ENCODE measurements around the gene EIF3K.

EIF3K gene

DNA sequence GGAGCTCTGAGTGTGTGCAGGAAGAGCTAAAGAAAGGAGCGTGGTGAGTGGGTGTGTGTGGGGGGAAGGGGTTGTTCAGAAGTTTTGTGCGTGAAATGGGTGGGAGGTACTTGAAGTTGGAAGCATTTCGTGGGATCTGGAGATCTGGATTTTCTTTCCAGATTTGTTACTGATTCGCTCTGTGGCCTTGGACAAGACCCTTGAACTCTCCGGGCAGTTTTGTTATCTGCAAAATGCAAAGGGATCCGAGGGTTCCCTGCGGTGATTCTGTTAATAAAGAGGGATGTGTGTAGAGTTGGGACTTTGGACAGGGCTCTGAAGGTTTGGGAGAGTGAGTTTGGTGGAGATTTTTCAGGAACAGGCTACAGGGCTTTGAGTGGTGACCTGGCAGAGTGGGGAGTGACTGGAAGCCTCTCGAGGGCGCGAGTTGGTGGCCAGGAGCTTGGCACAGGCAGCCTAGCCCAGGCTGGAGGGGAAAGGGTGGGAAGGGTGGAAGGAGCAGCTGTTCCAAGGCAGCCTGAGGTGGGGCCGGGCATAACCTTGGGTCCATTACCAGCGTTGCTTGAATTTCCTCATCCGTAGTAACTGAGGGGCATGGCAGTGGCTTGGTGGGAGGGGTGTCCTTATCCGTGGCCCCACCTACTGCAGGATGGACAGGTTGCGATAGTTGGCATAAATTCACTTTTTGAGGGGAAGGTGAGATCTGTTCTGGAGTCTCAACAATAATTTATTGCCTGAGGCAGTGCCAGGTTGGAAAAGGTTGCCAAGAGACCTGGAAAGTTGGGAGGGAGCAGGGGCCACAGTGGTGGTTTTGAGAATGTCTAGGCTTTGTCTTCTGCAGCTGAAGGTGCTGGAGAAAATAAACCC lies 30.6 kb downstream of the EIF3K start:
- no peak for DNase-seq

DNA sequence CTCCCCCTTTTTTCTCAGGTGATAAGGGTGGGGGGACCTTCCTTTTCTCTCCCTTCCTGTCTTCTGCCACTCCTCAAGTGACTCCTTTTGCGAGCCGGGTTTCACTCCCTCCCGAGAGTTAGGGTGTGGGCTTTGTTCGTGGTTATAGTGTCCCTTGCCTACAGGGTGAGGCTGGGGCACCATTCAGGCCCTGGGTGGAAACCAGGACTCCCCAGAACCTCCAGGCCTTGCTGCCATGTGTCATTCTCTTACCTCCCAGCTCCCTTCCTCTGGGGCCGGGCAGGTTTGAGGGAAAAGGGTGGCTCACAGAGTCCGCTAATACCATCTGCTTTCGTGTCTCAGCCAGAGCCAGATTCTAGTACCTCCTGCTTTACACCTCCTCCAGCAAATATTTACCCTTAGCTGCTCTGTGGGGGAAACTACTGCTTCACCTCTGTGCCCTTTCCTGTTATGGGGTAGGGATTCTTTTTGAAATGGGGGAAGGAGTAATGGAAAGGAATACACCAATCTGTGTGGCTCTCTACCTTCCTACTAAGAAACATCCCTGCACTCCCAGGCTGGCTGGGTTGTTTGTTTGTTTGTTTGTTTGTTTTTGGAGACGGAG lies 31.3 kb downstream of the EIF3K start:
- ATAC-seq = no peak
- DNase-seq = no peak

More for the DNA sequence above, 30.6 kb downstream of the EIF3K start:
- no peak for ATAC-seq

DNA sequence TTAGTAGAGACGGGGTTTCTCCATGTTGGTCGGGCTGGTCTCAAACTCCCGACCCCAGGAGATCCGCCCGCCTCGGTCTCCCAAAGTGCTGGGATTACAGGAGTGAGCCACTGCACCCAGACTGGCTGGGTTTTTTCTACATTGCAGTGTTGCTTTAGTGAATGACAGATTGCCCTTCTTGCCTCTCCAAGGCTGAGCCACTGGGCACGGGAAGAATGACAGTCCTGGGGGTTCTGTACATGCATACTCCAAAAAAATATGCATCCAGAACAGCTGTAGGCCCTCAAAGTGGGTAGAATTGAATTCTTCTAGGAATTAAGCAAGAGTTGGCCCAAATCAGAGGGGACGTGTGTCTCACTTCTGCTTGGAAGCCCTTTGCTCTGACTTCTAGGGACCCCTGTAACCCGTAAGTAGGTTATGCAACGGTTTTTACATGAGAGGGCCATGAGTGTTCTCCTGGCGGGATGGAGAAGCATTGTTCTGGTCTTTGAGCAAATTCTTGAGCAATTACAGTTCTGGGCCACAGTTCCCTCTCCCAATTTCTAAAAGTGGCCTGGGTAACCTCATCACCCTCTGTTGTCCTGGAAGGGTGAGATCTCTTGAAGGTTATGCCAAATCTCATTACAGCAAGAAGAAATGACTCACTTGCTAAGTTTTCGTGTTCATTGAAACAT lies 32.1 kb downstream of the EIF3K start:
- DNase-seq (no peak), ATAC-seq (no peak)

- ATAC-seq = no peak
- DNase-seq = no peak
Measured at GRCh38 chr19:38653028-38653571, 34.1 kb downstream of the EIF3K start.

GRCh38 chr19:38654628-38655055 lies 35.7 kb downstream of the EIF3K start:
- no peak for ATAC-seq
- DNase-seq = no peak

DNA sequence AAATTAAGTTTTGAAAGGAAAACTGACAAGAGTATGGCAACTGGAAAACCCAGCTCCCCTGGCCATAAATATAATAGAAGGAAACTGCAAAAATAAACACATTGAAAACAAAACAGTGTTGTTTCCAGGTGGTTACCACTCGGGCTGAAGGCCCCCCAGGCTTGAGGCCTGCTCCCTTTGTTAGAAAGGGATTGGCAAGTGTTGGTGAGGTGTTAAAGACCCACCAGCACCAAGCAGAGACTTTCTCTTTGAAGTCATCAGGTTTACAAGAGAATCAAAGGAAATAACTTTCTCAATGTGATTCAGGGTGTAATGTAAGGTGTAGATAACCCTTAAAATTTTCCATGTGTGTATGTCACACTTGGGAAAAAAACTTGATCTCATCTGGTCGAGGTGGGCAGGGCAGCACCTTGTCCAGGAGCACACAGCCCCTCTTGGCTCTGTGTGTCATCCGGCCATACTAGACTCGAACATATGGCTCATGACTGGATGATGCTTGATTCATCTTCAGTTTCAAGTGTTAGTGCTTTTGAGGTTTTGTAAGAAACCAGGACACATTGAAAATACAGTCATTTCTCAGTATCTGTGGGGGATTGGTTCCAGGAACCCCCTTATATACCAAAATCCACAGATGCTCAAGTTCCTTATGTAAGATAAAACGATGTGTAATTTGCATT lies 36.3 kb downstream of the EIF3K start:
- peak; percentile 88 for ATAC-seq
- peak; percentile 57 for DNase-seq

DNA sequence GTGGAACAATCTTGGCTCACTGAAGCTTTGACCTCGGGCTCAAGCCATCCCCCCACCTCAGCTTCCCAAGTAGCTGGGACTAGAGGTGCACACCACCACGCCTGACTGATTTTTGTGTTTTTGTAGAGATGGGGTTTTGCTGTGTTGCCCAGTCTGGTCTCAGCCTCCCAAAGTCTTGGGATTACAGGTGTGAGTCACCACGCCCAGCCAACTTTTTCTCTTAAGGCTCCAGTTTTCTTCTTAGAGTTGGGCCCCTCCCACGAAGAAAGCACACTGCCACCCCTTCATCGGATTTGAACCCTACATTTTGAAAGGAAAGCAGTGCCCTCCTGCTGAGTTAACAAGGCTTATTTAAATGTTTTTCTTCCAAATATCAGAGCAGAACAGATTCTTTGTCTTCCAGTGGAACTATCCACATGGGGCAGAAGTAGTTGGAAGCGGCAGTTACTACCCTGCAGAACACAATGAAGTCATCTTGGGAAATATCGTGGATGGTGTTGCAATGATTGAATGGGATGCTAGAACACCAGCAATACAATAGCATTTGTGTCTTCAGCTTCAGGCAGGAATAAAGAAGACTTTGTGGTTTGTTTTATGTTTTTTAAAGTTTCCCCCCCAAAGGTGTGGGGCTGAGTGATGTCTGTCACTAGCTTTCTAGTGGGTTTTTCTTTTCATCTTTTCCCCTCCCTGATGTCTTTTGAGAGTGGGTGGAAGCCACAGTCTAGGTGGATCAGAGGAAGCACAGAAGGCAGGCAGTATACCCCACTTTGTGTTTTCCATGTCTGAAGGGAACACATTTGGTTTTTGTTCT lies 37.4 kb downstream of the EIF3K start:
- ATAC-seq = peak; percentile 63
- DNase-seq = peak; percentile 31

- ATAC-seq (peak; percentile 33), DNase-seq (no peak)
Measured at GRCh38 chr19:38657633-38658222, 38.7 kb downstream of the EIF3K start.

DNA sequence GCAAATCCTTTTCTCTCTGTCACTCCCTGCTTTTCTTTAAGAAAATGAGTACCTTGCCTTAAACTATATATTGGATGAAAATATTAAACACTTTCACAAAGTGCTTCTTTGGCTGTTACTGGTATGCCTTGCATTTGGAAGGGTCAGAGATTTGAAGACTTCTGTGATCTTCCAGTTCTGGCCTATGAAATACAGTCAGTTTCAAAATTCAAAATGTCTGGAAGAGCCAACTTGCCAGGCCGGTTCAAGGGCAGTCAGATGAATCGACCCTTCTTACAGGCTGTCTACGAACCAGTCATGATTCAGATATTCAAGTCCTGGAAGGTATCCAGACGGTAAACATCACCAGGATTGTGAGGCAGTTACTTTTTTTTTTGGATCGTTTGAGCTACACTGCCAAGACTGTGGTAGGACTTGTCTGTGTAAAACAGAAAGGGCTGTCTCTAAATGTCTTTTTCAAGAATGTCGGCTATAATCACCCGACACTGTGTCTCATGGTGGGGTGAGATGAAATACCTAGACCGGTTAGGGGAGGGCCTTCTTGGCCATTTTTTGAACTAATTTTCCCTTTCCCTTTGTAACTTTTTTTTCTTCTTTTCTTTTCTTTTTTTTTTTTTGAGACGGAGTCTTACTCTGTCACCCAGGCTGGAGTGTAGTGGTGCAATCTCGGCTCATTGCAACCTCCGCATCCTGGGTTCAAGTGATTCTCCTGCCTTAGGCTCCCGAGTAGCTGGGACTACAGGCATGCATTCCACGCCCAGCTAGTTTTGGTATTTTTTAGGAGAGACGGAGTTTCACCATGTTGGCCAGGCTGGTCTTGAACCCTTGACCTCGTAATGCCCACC lies 39.7 kb downstream of the EIF3K start:
- ATAC-seq = no peak
- DNase-seq = no peak

DNA sequence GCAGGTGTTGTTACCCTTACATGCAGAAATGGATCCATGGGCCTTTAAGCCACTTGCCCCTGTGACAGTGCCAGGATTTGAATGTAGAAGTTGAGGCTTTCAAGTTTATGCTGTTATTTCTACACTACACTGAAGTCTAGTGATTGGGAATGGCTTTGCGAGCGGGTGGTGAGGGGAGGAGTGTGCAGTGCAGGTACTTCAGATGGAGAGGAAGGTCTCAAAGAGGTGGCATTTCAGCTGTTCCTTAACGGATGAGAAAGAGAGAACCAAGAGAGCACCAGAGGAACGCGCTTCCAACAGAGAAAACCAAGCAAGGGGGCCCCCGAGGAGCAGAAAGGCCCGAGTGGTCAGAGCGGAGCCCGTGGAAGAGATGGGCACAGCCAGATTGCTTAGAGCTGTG lies 41.7 kb downstream of the EIF3K start:
- no peak for DNase-seq

GRCh38 chr19:38661136-38661535 lies 42.1 kb downstream of the EIF3K start:
- DNase-seq = no peak
- ATAC-seq = no peak

More for the DNA sequence above, 41.7 kb downstream of the EIF3K start:
- no peak for ATAC-seq

DNA sequence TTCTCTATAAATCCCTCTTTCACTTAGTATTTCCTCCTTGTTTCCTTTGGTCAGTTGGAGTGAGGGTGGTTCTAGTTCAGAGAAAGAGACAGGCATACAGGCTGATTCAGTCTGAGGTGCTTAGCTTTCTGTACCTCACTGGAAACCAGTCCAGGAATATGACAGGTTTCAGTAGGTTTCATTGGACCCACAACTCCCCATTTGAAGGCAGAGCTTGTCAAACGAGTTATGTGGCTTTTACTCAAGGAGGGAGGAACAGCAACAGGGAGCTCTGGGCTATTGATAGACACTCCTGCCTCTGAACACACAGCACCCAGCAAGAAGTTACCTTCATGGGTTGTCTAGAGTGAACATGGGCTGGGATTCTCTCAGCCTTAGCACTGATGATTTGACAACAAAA lies 43.0 kb downstream of the EIF3K start:
- DNase-seq = no peak
- no peak for ATAC-seq

- DNase-seq (no peak), ATAC-seq (no peak)
Measured at GRCh38 chr19:38662537-38663155, 43.7 kb downstream of the EIF3K start.

DNA sequence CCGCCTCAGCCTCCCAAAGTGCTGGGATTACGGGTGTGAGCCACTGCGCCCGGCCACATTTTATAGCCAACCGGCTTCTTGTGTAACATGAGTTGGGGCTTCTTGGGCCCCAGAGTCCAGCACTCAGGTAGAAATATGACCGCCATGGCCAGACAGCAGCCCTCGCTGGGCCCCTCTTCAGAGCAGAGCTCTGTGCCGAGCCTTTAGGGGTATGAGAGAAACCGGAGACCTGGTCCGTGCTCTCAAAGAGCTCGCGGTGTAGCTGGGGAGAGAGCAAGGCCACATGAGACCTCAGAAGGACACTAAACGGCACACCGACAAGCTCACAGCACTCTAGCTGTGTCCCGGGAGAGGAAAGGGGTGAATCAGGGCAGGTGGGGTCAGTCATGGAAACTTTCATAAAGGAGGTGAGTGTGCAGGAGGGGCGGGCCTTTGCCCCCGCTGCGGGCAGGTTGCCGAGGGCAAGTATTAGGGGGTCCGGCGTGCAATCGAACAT lies 44.2 kb downstream of the EIF3K start:
- ATAC-seq (no peak), DNase-seq (no peak)

DNA sequence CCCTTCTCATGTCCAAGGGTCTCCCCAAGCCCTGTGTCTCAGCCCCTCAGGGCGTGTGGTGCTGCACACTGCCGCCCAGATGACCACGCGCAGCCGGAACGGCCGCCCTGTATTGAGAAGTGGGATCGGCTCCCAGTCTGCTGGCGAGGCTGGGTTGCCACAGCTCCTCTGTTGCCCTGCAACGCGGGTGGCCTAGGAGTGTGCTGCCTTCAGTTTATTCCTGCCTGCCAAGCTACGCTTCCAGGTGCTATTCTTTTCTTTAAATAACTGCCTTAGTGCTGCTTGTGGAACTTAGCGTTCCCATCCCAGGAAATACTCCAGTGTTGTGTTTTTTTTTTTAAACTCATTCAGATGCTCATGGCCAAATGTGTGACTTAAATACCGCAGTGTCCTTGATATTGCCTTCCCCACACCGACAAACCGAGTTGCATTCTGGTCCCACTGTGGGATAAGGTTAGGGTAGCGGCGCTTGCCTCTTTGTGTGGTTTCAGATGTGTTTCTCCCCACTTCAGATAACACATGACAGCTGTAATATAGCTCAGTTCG lies 45.0 kb downstream of the EIF3K start:
- no peak for ATAC-seq
- DNase-seq = no peak

GRCh38 chr19:38664503-38665211 lies 45.7 kb downstream of the EIF3K start:
- no peak for ATAC-seq

GRCh38 chr19:38665219-38665931 lies 46.4 kb downstream of the EIF3K start:
- no peak for ATAC-seq

More at GRCh38 chr19:38664503-38665211, 45.7 kb downstream of the EIF3K start:
- no peak for DNase-seq

More at GRCh38 chr19:38665219-38665931, 46.4 kb downstream of the EIF3K start:
- no peak for DNase-seq
